ENCODE results near the gene FARP1. TPM values are rescaled to one million over a fixed set of nuclear protein-coding genes. Genes with fewer than 3 reads are reported as not detected.

Gene FARP1
- polyA plus RNA-seq, 1 of the 3 experiments (the other 2 are of a cell fraction): 12.0 TPM

DNA sequence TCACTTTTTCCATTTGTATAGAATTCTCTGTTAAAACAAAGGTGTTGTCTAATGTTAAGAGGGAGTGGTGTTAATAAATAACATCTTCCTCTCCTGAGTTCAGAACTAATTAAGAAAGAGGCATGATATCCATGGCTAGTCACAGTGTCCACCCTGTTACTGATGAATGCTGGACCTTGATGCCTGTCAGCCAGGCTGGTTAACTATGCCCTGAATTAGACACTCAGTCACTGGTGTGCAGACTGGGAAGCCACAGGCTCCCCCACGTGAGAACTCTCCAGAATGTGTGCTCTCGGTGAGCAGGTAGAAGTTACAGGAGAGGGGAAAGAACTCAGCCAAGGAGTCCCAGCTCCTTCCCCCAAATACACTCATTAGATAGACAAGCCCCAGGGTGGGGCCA is 90.2 kb downstream of the FARP1 start:
- Histone ChIP-seq H3K79me2 (ENCODE audit: insufficient read depth) (peaks cover 14% of the 10 kb centered on the region), H3K36me3 (replicated peaks in 1 of 2; ENCODE audit: control insufficient read depth in 1 of 2, insufficient read depth in 2 of 2, low read length in 1 of 2) (no peaks in the 10 kb centered on the region), H3K9me3 (no peaks in the 10 kb centered on the region)

DNA sequence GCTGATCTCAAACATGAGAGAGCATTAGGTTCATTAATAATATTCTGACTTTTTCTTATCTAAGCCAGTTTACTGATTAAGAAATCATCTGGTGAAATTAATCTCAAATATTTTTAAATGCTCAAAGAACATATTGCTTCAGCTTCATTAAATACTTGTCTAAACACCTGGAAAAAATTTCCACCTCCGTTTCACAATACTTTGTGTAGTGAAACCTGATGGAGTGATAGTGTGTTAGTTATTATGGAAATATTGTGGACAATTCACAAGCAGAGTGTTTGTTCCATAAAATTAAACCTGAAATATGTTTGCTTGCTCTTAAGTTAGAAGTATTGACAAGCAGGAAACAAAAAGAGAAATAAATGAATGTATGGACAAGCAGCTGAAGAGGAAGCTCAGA is 91.5 kb downstream of the FARP1 start:
- Histone ChIP-seq H3K9ac (no peak overlapping the region), H3K9me3 (no peaks in the 10 kb centered on the region), H3K27me3 (ENCODE audit: insufficient read depth) (no peaks in the 10 kb centered on the region), H3K9me2 (no peaks in the 10 kb centered on the region), H3K27ac (ENCODE audit: low read depth in 2 of 2, low read length in 1 of 2) (no peak overlapping the region), H3K4me1 (ENCODE audit: control insufficient read depth in 1 of 2, insufficient read depth in 2 of 2, low read depth in 1 of 2, low read length in 1 of 2) (peaks cover 0 to 4% of the 10 kb centered on the region in 2 experiments; a peak in 2 of 4 replicates), H4K20me1 (ENCODE audit: insufficient read depth) (no peaks in the 10 kb centered on the region), H3F3A (replicated peaks; ENCODE audit: insufficient read depth) (no peaks in the 10 kb centered on the region), H3K4me2 (no peak overlapping the region), H3K79me2 (ENCODE audit: insufficient read depth) (peaks cover 12% of the 10 kb centered on the region), H3K4me3 (ENCODE audit: low read depth in 2 of 2, low read length in 1 of 2) (no peak overlapping the region), H3K36me3 (replicated peaks in 1 of 2; ENCODE audit: control insufficient read depth in 1 of 2, insufficient read depth in 2 of 2, low read length in 1 of 2) (no peaks in the 10 kb centered on the region), H2AFZ (ENCODE audit: low read depth) (no peak overlapping the region)
- DNase-seq: no peak
- WGBS (ENCODE audit: low lambda C conversion rate): 85% methylated on average over 1 of the region's 1 CpG
- ChIA-PET CTCF (interaction anchor here (1.6 kb wide), 1 partner anchor 11 kb away, joined by 4 read pairs; no protein-coding TSS in a partner anchor), POLR2A (interaction anchor here (1.5 kb wide), 1 partner anchor 8 kb away, joined by 3 read pairs; no protein-coding TSS in a partner anchor)
- TF ChIP-seq SMC3 (IDR thresholded peaks at IDR 0.05; ENCODE audit: low read depth, low read length) (no peak), POLR2AphosphoS5 (IDR thresholded peaks at IDR 0.05; ENCODE audit: low read depth, low read length) (no peak), SIN3A (IDR thresholded peaks at IDR 0.05; ENCODE audit: borderline replicate concordance, low read depth, low read length) (no peak), RCOR1 (IDR thresholded peaks at IDR 0.05; ENCODE audit: low read length) (no peak)

More for the DNA sequence above, 90.2 kb downstream of the FARP1 start:
- H3K4me3 ChIP-seq (ENCODE audit: low read depth in 2 of 2, low read length in 1 of 2): no peak overlapping the region
- POLR2A ChIA-PET: no interaction called here
- no peak overlapping the region for H3K4me2 ChIP-seq
- no peaks in the 10 kb centered on the region for H3K27me3 ChIP-seq (ENCODE audit: insufficient read depth)
- CTCF ChIA-PET: no interaction called here
- H3F3A ChIP-seq (replicated peaks; ENCODE audit: insufficient read depth): peaks cover 7% of the 10 kb centered on the region
- TF ChIP-seq SIN3A (IDR thresholded peaks at IDR 0.05; ENCODE audit: borderline replicate concordance, low read depth, low read length) (no peak), FOXM1 (IDR thresholded peaks at IDR 0.05; ENCODE audit: low read depth) (no peak)
- 100% methylated on average over 1 of the region's 2 CpGs for WGBS (ENCODE audit: low lambda C conversion rate)
- peaks cover 0 to 3% of the 10 kb centered on the region in 2 experiments; a peak in 2 of 4 replicates for H3K4me1 ChIP-seq (ENCODE audit: control insufficient read depth in 1 of 2, insufficient read depth in 2 of 2, low read depth in 1 of 2, low read length in 1 of 2)
- no peak overlapping the region for H3K9ac ChIP-seq
- no peak overlapping the region for H3K27ac ChIP-seq (ENCODE audit: low read depth in 2 of 2, low read length in 1 of 2)
- no peak overlapping the region for H2AFZ ChIP-seq (ENCODE audit: low read depth)
- no peaks in the 10 kb centered on the region for H4K20me1 ChIP-seq (ENCODE audit: insufficient read depth)
- no peak for DNase-seq
- H3K9me2 ChIP-seq: no peaks in the 10 kb centered on the region

DNA sequence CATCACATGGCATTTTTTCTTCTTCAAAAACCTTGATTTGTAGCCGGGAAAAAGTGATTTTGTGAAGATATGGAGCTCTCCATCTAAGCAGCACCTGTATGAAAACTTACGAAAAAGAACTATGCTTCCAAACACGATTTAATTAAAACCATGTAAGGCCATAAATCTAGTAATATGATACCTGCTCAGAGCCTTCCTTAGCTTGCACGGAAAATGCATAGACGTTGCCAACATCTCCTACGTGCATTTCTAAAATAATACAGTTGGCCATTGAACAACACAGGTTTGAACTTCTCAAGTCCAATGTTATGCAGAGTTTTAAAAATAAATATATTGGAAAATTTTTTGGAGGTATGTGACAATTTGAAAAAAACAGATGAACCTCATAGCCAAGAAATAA is 93.3 kb downstream of the FARP1 start:
- Histone ChIP-seq H4K20me1 (ENCODE audit: insufficient read depth) (no peaks in the 10 kb centered on the region), H3K9me3 (no peaks in the 10 kb centered on the region), H3K79me2 (ENCODE audit: insufficient read depth) (peaks cover 5% of the 10 kb centered on the region; the same call in 1 of the 2 replicates), H3K4me2 (no peak overlapping the region), H3F3A (replicated peaks; ENCODE audit: insufficient read depth) (no peaks in the 10 kb centered on the region), H2AFZ (ENCODE audit: low read depth) (no peak overlapping the region), H3K27ac (ENCODE audit: low read depth in 2 of 2, low read length in 1 of 2) (no peak overlapping the region), H3K27me3 (ENCODE audit: insufficient read depth) (no peaks in the 10 kb centered on the region), H3K4me3 (ENCODE audit: low read depth in 2 of 2, low read length in 1 of 2) (no peak overlapping the region), H3K9me2 (no peaks in the 10 kb centered on the region), H3K36me3 (replicated peaks in 1 of 2; ENCODE audit: control insufficient read depth in 1 of 2, insufficient read depth in 2 of 2, low read length in 1 of 2) (no peaks in the 10 kb centered on the region), H3K9ac (no peak overlapping the region), H3K4me1 (ENCODE audit: control insufficient read depth in 1 of 2, insufficient read depth in 2 of 2, low read depth in 1 of 2, low read length in 1 of 2) (peaks cover 0 to 5% of the 10 kb centered on the region in 2 experiments; a peak in 2 of 4 replicates)
- POLR2A ChIA-PET: no interaction called here
- CTCF ChIA-PET: no interaction called here
- no peak for DNase-seq
- 86% methylated on average over 6 of the region's 6 CpGs for WGBS (ENCODE audit: low lambda C conversion rate)
- TF ChIP-seq POLR2AphosphoS5 (IDR thresholded peaks at IDR 0.05; ENCODE audit: low read depth, low read length): no peak
- TF ChIP-seq MEF2A (IDR thresholded peaks at IDR 0.05; ENCODE audit: borderline replicate concordance, low read depth): no peak
- no peak for TF ChIP-seq NFIC (IDR thresholded peaks at IDR 0.05; ENCODE audit: borderline replicate concordance)
- no peak for TF ChIP-seq EZH2phosphoT487 (IDR thresholded peaks at IDR 0.05; ENCODE audit: borderline replicate concordance, low read depth)
- no peak for TF ChIP-seq CHD2 (IDR thresholded peaks at IDR 0.05; ENCODE audit: low read length, partially characterized antibody)
- no peak for TF ChIP-seq RFX5 (IDR thresholded peaks at IDR 0.05; ENCODE audit: low read length)
- TF ChIP-seq REST (IDR thresholded peaks at IDR 0.05; ENCODE audit: low read depth, low read length): no peak
- TF ChIP-seq, protein P1, sequence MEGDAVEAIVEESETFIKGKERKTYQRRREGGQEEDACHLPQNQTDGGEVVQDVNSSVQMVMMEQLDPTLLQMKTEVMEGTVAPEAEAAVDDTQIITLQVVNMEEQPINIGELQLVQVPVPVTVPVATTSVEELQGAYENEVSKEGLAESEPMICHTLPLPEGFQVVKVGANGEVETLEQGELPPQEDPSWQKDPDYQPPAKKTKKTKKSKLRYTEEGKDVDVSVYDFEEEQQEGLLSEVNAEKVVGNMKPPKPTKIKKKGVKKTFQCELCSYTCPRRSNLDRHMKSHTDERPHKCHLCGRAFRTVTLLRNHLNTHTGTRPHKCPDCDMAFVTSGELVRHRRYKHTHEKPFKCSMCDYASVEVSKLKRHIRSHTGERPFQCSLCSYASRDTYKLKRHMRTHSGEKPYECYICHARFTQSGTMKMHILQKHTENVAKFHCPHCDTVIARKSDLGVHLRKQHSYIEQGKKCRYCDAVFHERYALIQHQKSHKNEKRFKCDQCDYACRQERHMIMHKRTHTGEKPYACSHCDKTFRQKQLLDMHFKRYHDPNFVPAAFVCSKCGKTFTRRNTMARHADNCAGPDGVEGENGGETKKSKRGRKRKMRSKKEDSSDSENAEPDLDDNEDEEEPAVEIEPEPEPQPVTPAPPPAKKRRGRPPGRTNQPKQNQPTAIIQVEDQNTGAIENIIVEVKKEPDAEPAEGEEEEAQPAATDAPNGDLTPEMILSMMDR (IDR thresholded peaks at IDR 0.05): no peak
- TF ChIP-seq ELF1 (IDR thresholded peaks at IDR 0.05): no peak
- no peak for TF ChIP-seq TCF12 (IDR thresholded peaks at IDR 0.05)
- no peak for TF ChIP-seq ZBTB33 (IDR thresholded peaks at IDR 0.05; ENCODE audit: borderline replicate concordance, low read depth)
